Measurements from ENCODE around the gene BRINP3.

The BRINP3 gene

GRCh38 chr1:190168893-190169280 lies 308.8 kb downstream of the BRINP3 start:
- Histone ChIP-seq H2BK12ac (ENCODE audit: low read length) (no peak overlapping the region), H3K27me3 (ENCODE audit: control insufficient read depth in 3 of 3, insufficient read depth in 3 of 3, low read depth in 1 of 3, low read length in 3 of 3) (no peaks in the 10 kb centered on the region), H2AK5ac (ENCODE audit: low read depth, low read length) (no peak overlapping the region), H3K4me2 (ENCODE audit: insufficient read depth, low read length, poor library complexity, severe bottlenecking) (no peak overlapping the region), H3K9me3 (replicated peaks in 1 of 2; ENCODE audit: control insufficient read depth in 2 of 2, insufficient read depth in 1 of 2, low read depth in 1 of 2, low read length in 2 of 2) (no peaks in the 10 kb centered on the region), H4K8ac (ENCODE audit: low read depth, low read length) (no peak overlapping the region), H3K79me1 (ENCODE audit: low read depth, low read length) (no peaks in the 10 kb centered on the region), H3K4me3 (ENCODE audit: low read length in 2 of 2) (no peak overlapping the region), H3K27ac (replicated peaks; ENCODE audit: low read length) (no peak overlapping the region), H2AFZ (ENCODE audit: low read length) (no peak overlapping the region), H2BK5ac (ENCODE audit: low read length) (no peak overlapping the region), H2BK15ac (ENCODE audit: low read length) (no peak overlapping the region), H3K4me1 (ENCODE audit: control insufficient read depth in 2 of 2, insufficient read depth in 1 of 2, low read depth in 1 of 2, low read length in 2 of 2) (peaks cover 0 to 2% of the 10 kb centered on the region in 2 donors), H3K9ac (ENCODE audit: low read depth, low read length, poor library complexity) (no peak overlapping the region), H4K91ac (ENCODE audit: low read depth, low read length, poor library complexity) (no peak overlapping the region), H3K4ac (ENCODE audit: low read length) (no peak overlapping the region), H3K23ac (ENCODE audit: low read depth, low read length, poor library complexity) (no peak overlapping the region), H3K18ac (ENCODE audit: low read length) (no peak overlapping the region), H3K36me3 (replicated peaks in 1 of 2; ENCODE audit: control insufficient read depth in 2 of 2, insufficient read depth in 2 of 2, low read length in 2 of 2) (no peaks in the 10 kb centered on the region), H2BK120ac (ENCODE audit: low read depth, low read length) (no peak overlapping the region), H3K14ac (ENCODE audit: low read length) (no peak overlapping the region)
- DNase-seq (ENCODE audit: low spot score), result no peak
- WGBS, 2 donors (ENCODE audit: extremely low coverage in 2 of 2, insufficient read length in 2 of 2, insufficient replicate concordance in 1 of 2), result no CpG with 5 or more reads among the region's 3 CpGs

GRCh38 chr1:190168116-190168892 lies 309.4 kb downstream of the BRINP3 start:
- DNase-seq (ENCODE audit: low spot score), result no peak
- WGBS, 2 donors (ENCODE audit: extremely low coverage in 2 of 2, insufficient read length in 2 of 2, insufficient replicate concordance in 1 of 2), result no CpG with 5 or more reads among the region's 3 CpGs
- H2AFZ ChIP-seq (ENCODE audit: low read length), result no peak overlapping the region
- no peak overlapping the region for H3K4ac ChIP-seq (ENCODE audit: low read length)
- no peak overlapping the region for H2BK15ac ChIP-seq (ENCODE audit: low read length)
- no peak overlapping the region for H3K4me3 ChIP-seq (ENCODE audit: low read length in 2 of 2)
- no peak overlapping the region for H2AK5ac ChIP-seq (ENCODE audit: low read depth, low read length)
- no peak overlapping the region for H4K8ac ChIP-seq (ENCODE audit: low read depth, low read length)
- H3K27me3 ChIP-seq (ENCODE audit: control insufficient read depth in 3 of 3, insufficient read depth in 3 of 3, low read depth in 1 of 3, low read length in 3 of 3), result no peaks in the 10 kb centered on the region
- no peak overlapping the region for H2BK120ac ChIP-seq (ENCODE audit: low read depth, low read length)
- no peak overlapping the region for H2BK5ac ChIP-seq (ENCODE audit: low read length)
- H3K79me1 ChIP-seq (ENCODE audit: low read depth, low read length), result no peaks in the 10 kb centered on the region
- no peak overlapping the region for H3K4me2 ChIP-seq (ENCODE audit: insufficient read depth, low read length, poor library complexity, severe bottlenecking)
- no peak overlapping the region for H3K14ac ChIP-seq (ENCODE audit: low read length)
- H3K18ac ChIP-seq (ENCODE audit: low read length), result no peak overlapping the region
- H3K9ac ChIP-seq (ENCODE audit: low read depth, low read length, poor library complexity), result no peak overlapping the region
- H4K91ac ChIP-seq (ENCODE audit: low read depth, low read length, poor library complexity), result no peak overlapping the region
- no peaks in the 10 kb centered on the region for H3K36me3 ChIP-seq (replicated peaks in 1 of 2; ENCODE audit: control insufficient read depth in 2 of 2, insufficient read depth in 2 of 2, low read length in 2 of 2)
- H3K23ac ChIP-seq (ENCODE audit: low read depth, low read length, poor library complexity), result no peak overlapping the region
- no peak overlapping the region for H3K27ac ChIP-seq (replicated peaks; ENCODE audit: low read length)
- H3K4me1 ChIP-seq (ENCODE audit: control insufficient read depth in 2 of 2, insufficient read depth in 1 of 2, low read depth in 1 of 2, low read length in 2 of 2), result peaks cover 0 to 2% of the 10 kb centered on the region in 2 donors
- H2BK12ac ChIP-seq (ENCODE audit: low read length), result no peak overlapping the region
- H3K9me3 ChIP-seq (replicated peaks in 1 of 2; ENCODE audit: control insufficient read depth in 2 of 2, insufficient read depth in 1 of 2, low read depth in 1 of 2, low read length in 2 of 2), result no peaks in the 10 kb centered on the region

DNA sequence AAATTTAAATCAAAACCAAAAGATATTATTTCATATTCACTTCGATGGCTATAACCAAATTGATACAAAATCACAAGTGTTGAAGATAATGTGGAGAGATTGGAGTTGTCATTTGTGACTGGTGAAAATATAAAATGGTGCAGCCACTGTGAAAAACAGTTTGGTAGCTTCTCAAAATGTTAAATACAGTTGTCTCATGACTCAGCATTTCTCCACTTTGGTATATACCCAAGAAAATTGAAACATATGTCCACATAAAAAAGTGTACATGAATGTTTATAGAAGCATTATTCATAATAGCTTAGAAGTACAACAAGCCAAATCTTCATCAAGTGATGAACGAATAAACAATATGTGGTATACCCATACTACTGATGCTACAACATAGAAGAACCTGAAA lies 318.5 kb downstream of the BRINP3 start:
- no peak overlapping the region for H3K4me3 ChIP-seq (ENCODE audit: low read length in 2 of 2)

DNA sequence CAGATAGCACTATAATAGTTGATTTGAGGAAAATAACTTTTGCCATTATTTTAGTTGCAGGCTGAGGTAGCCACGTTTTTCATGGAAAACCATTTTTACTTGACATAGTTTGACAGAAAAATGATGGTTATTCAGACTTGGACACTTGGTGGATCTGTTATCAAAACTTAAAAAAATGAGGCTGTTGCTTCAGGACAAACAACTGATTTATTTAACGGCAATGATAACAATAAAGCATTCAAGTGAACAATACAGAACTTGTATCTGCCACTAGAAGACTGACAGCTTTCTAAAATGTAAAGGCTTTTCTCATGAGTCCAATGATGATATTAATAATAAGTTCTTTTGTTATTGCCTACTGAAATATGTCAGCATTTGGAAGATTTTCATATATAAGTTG lies 322.9 kb downstream of the BRINP3 start:
- Histone ChIP-seq H2AK5ac (ENCODE audit: low read depth, low read length) (no peak overlapping the region), H3K27ac (replicated peaks; ENCODE audit: low read length) (no peak overlapping the region), H4K91ac (ENCODE audit: low read depth, low read length, poor library complexity) (no peak overlapping the region), H3K18ac (ENCODE audit: low read length) (no peak overlapping the region), H3K27me3 (ENCODE audit: control insufficient read depth in 3 of 3, insufficient read depth in 3 of 3, low read depth in 1 of 3, low read length in 3 of 3) (no peaks in the 10 kb centered on the region), H4K8ac (ENCODE audit: low read depth, low read length) (no peak overlapping the region), H3K36me3 (replicated peaks in 1 of 2; ENCODE audit: control insufficient read depth in 2 of 2, insufficient read depth in 2 of 2, low read length in 2 of 2) (no peaks in the 10 kb centered on the region), H3K9me3 (replicated peaks in 1 of 2; ENCODE audit: control insufficient read depth in 2 of 2, insufficient read depth in 1 of 2, low read depth in 1 of 2, low read length in 2 of 2) (no peaks in the 10 kb centered on the region), H3K14ac (ENCODE audit: low read length) (no peak overlapping the region), H2BK12ac (ENCODE audit: low read length) (no peak overlapping the region), H2BK120ac (ENCODE audit: low read depth, low read length) (no peak overlapping the region), H3K9ac (ENCODE audit: low read depth, low read length, poor library complexity) (no peak overlapping the region), H3K4me1 (ENCODE audit: control insufficient read depth in 2 of 2, insufficient read depth in 1 of 2, low read depth in 1 of 2, low read length in 2 of 2) (no peaks in the 10 kb centered on the region), H3K4ac (ENCODE audit: low read length) (no peak overlapping the region), H3K79me1 (ENCODE audit: low read depth, low read length) (no peaks in the 10 kb centered on the region), H2AFZ (ENCODE audit: low read length) (no peak overlapping the region), H3K4me2 (ENCODE audit: insufficient read depth, low read length, poor library complexity, severe bottlenecking) (no peak overlapping the region), H3K4me3 (ENCODE audit: low read length in 2 of 2) (no peak overlapping the region), H2BK5ac (ENCODE audit: low read length) (no peak overlapping the region), H3K23ac (ENCODE audit: low read depth, low read length, poor library complexity) (no peak overlapping the region), H2BK15ac (ENCODE audit: low read length) (no peak overlapping the region)
- no peak for DNase-seq (ENCODE audit: low spot score)
- WGBS, 2 donors (ENCODE audit: extremely low coverage in 2 of 2, insufficient read length in 2 of 2, insufficient replicate concordance in 1 of 2), result no CpG with 5 or more reads among the region's 2 CpGs

More for the DNA sequence above, 318.5 kb downstream of the BRINP3 start:
- no peaks in the 10 kb centered on the region for H3K27me3 ChIP-seq (ENCODE audit: control insufficient read depth in 3 of 3, insufficient read depth in 3 of 3, low read depth in 1 of 3, low read length in 3 of 3)
- H3K14ac ChIP-seq (ENCODE audit: low read length), result no peak overlapping the region
- H3K9me3 ChIP-seq (replicated peaks in 1 of 2; ENCODE audit: control insufficient read depth in 2 of 2, insufficient read depth in 1 of 2, low read depth in 1 of 2, low read length in 2 of 2), result no peaks in the 10 kb centered on the region
- no peak overlapping the region for H2AFZ ChIP-seq (ENCODE audit: low read length)
- no CpG with 5 or more reads among the region's 2 CpGs for WGBS, 2 donors (ENCODE audit: extremely low coverage in 2 of 2, insufficient read length in 2 of 2, insufficient replicate concordance in 1 of 2)
- no peaks in the 10 kb centered on the region for H3K36me3 ChIP-seq (replicated peaks in 1 of 2; ENCODE audit: control insufficient read depth in 2 of 2, insufficient read depth in 2 of 2, low read length in 2 of 2)
- H3K4me1 ChIP-seq (ENCODE audit: control insufficient read depth in 2 of 2, insufficient read depth in 1 of 2, low read depth in 1 of 2, low read length in 2 of 2), result no peaks in the 10 kb centered on the region
- H3K79me1 ChIP-seq (ENCODE audit: low read depth, low read length), result no peaks in the 10 kb centered on the region
- H2BK120ac ChIP-seq (ENCODE audit: low read depth, low read length), result no peak overlapping the region
- H2BK5ac ChIP-seq (ENCODE audit: low read length), result no peak overlapping the region
- no peak overlapping the region for H4K8ac ChIP-seq (ENCODE audit: low read depth, low read length)
- no peak for DNase-seq (ENCODE audit: low spot score)
- no peak overlapping the region for H2AK5ac ChIP-seq (ENCODE audit: low read depth, low read length)
- H3K18ac ChIP-seq (ENCODE audit: low read length), result no peak overlapping the region
- no peak overlapping the region for H4K91ac ChIP-seq (ENCODE audit: low read depth, low read length, poor library complexity)
- no peak overlapping the region for H2BK15ac ChIP-seq (ENCODE audit: low read length)
- no peak overlapping the region for H2BK12ac ChIP-seq (ENCODE audit: low read length)
- H3K4me2 ChIP-seq (ENCODE audit: insufficient read depth, low read length, poor library complexity, severe bottlenecking), result no peak overlapping the region
- no peak overlapping the region for H3K27ac ChIP-seq (replicated peaks; ENCODE audit: low read length)
- H3K4ac ChIP-seq (ENCODE audit: low read length), result no peak overlapping the region
- no peak overlapping the region for H3K9ac ChIP-seq (ENCODE audit: low read depth, low read length, poor library complexity)
- H3K23ac ChIP-seq (ENCODE audit: low read depth, low read length, poor library complexity), result no peak overlapping the region
